ENCODE measurements around the gene ZNF385C.

DNA sequence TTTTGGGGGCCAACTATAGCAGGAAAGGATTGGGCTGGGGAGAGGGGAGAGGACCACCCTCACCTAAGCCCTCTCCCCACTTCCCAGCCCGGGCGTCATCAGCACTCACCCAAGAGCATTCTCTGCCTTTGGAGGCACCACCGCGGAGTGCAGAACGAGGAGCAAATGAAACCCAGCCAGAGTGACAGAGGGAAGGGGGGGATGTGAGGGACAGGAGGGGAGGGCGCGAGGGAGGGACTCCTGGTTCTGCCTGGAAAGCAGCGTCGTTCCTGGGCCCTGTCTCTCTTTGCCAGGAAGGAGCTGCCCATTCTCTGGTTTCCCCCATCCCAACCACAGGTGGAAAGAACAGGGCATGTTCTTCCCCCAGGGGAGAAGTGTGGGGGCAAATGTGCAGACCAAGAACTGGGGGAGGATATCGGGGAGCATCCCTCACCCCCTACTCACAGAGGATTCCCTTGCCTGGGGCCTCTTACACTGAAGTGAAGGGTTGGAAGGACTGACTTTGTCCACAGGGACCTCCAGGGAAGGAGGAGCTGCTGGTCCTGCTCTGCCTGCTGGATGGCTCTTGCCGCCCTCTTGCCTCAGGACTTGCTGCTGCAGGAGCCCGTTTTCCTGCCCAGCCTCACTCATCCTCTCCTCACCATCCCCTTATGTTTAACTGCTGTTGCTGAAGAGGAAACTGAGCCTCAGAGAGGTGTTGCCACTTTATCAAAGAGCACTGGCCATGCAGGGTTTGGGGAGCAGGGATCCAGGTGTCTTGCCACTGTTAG, 44.4 kb downstream of the ZNF385C start:
- TF ChIP-seq EZH2phosphoT487 (IDR thresholded peaks at IDR 0.05; ENCODE audit: insufficient read depth, low read depth): no peak
- no peak for TF ChIP-seq EZH2 (IDR thresholded peaks at IDR 0.05; ENCODE audit: insufficient read depth, poor library complexity, severe bottlenecking)
